ENCODE data around the gene ASAP3. TPM values are rescaled to one million over a fixed set of nuclear protein-coding genes. Genes with fewer than 3 reads are reported as not detected.
A peak's percentile ranks its signal among the peaks of the same experiment; 100 is the strongest.

ASAP3 gene
- total and polyA plus RNA-seq, 2 of the 13 experiments (the other 11 are each of a cell fraction or from before 2014, with no cell fraction given), result 32.6 to 37.0 TPM

DNA sequence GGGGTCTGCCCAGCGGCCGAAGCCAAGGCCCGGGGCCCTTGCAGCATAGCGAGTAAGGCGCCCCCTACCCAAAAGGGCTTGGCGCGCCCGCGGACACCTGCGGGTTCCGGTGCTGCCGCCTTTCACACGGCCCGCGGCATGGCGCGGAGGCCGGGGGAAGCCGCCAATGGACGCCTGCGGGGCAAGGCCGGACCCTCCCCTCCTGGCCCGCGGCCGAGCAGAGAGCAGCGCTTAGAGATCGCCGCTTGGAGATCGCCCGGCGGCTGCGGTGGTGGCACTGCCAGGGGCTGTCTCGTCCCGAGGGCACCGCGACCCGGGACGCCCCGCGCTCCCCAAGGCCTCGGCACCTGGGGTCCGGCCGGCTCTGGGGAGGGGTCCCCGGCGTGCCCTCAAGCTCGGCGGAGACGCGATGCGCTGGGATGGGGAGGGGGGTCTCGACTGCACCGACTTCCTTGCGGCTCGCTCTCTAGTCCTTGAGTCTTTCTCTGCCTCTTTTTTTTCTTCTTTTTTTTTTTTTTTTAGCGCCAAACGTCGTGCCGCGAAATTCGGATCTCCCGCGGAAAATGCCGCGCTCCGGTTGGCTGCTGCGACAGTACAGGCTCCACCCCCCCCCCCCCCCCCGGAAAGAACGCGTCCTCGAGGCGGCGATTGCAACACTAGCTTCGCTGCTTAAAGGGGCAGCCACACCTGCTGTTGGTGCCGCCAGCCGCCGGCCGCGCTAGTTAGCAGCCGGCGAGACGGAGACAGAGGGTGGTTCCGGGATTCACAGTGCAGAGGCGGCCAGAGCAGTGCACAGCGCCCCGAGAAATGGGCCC lies 47.0 kb upstream of the ASAP3 start, which contains the start of gene E2F2 (continued):
- TF ChIP-seq BATF2 (CRISPR knock-in tag; IDR thresholded peaks at IDR 0.05) (0 out of 2 replicates have a peak, but pooled peaks have one; percentile 83), ZNF576 (CRISPR knock-in tag; IDR thresholded peaks at IDR 0.05) (no peak), JUND (CRISPR knock-in tag; IDR thresholded peaks at IDR 0.05) (no peak), NRL (CRISPR knock-in tag; IDR thresholded peaks at IDR 0.05; ENCODE audit: borderline replicate concordance) (peak; percentile 36; the same call in 1 of the 2 replicates), ARHGAP35 (CRISPR knock-in tag; IDR thresholded peaks at IDR 0.05; ENCODE audit: borderline replicate concordance) (peak; percentile 28; the same call in 1 of the 2 replicates), ZNF331 (CRISPR knock-in tag; IDR thresholded peaks at IDR 0.05) (no peak), ZNF841 (CRISPR knock-in tag; IDR thresholded peaks at IDR 0.05; ENCODE audit: borderline replicate concordance) (0 out of 2 replicates have a peak, but pooled peaks have one; percentile 80), RBFOX2 (IDR thresholded peaks at IDR 0.05; ENCODE audit: low read depth, low read length) (peak; percentile 42; the same call in 1 of the 2 replicates), ZNF253 (CRISPR knock-in tag; IDR thresholded peaks at IDR 0.05; ENCODE audit: borderline replicate concordance) (peak; percentile 56; the same call in 1 of the 2 replicates), HOXA9 (CRISPR knock-in tag; IDR thresholded peaks at IDR 0.05; ENCODE audit: borderline replicate concordance) (peak; percentile 65; the same call in 1 of the 2 replicates), ZFP36L2 (CRISPR knock-in tag; IDR thresholded peaks at IDR 0.05) (no peak), IRF1 (CRISPR knock-in tag; IDR thresholded peaks at IDR 0.05; ENCODE audit: low read depth) (no peak), RNF219 (CRISPR knock-in tag; IDR thresholded peaks at IDR 0.05) (no peak; the same call in 1 of the 2 replicates), KDM6A (CRISPR knock-in tag; IDR thresholded peaks at IDR 0.05; ENCODE audit: low read depth) (0 out of 2 replicates have a peak, but pooled peaks have one; percentile 5), MTF1 (CRISPR knock-in tag; IDR thresholded peaks at IDR 0.05) (0 out of 2 replicates have a peak, but pooled peaks have one; percentile 3), ZNF18 (CRISPR knock-in tag; IDR thresholded peaks at IDR 0.05; ENCODE audit: insufficient replicate concordance) (peak; percentile 53), YEATS4 (CRISPR knock-in tag; IDR thresholded peaks at IDR 0.05; ENCODE audit: borderline replicate concordance) (peak; percentile 66; the same call in 1 of the 2 replicates), KDM5B (CRISPR knock-in tag; IDR thresholded peaks at IDR 0.05; ENCODE audit: borderline replicate concordance) (peak; percentile 88; the same call in 1 of the 2 replicates)
- TF ChIP-seq, protein P1, sequence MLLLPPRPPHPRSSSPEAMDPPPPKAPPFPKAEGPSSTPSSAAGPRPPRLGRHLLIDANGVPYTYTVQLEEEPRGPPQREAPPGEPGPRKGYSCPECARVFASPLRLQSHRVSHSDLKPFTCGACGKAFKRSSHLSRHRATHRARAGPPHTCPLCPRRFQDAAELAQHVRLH (CRISPR knock-in tag; IDR thresholded peaks at IDR 0.05; ENCODE audit: borderline replicate concordance, low read depth), result no peak

Data from HepG2 (cell line).